ENCODE measurements around the gene NUP85.
"Not testable (repeated sequence)": the region's sequence is repeated elsewhere in the genome, so short reads cannot be mapped to it uniquely, and the experiment has no call there.

NUP85 gene

DNA sequence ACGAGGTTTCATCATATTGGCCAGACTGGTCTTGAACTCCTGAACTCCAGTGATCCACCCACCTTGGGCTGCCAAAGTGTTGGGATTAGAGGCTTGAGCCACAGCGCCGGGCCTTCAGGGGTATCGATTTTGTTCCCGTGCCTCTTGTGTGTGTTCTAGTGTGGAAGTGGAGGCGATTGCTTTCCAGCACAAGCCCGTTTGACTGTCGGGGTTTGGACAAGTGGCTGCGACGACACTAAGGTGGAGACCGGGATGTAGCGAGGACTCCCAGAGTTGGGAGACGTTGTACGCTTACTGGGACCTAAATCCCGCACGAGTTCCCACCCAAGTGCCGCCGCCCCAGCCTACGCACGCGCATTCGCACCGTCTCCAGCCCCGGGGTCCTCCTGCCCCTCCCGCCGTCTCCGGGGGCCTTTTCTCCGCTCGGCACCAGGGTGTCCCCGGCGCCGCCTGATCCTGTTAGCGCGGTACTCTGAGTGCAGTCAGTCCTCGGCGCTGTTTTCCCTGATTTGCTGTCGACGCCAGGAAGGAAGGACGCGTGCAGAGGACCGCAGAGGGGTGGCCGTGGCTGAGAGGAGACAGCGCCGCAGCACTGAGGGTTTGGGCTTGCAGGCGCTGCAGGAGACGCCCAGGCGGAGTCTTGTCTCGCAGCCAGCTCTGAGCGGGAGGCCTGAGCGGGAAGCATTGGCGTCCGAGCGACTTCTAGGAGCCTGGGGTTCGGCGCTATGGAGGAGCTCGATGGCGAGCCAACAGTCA, at the start of gene NUP85:
TSS of gene NUP85 (plus strand) at position 643 of the 756 bp plus-strand sequence. CDS start at position 726, 83 bp downstream.
- peaks cover 13% of the 10 kb centered on the region for H3K36me3 ChIP-seq (ENCODE audit: insufficient read depth, low read length)
- peaks cover 14% of the 10 kb centered on the region for H3K4me1 ChIP-seq (ENCODE audit: control insufficient read depth, insufficient read depth, low read length, unreplicated experiment)
- H3K27ac ChIP-seq (ENCODE audit: low read depth, low read length), result peak within 1 kb of the TSS; percentile 88
- peak within 1 kb of the TSS; percentile 93 for H2AFZ ChIP-seq (ENCODE audit: low read length, unreplicated experiment)
- peak within 1 kb of the TSS; percentile 98 for H3K4me3 ChIP-seq (ENCODE audit: low read depth, low read length)
- H3K27me3 ChIP-seq (ENCODE audit: insufficient read depth, low read length), result no peaks in the 10 kb centered on the region
- H3K79me2 ChIP-seq (ENCODE audit: control insufficient read depth, insufficient read depth, low read length, unreplicated experiment), result peaks cover 41% of the 10 kb centered on the region

GRCh38 chr17:75158480-75158879, 47.0 kb upstream of the NUP85 start:
- peak overlapping the region; percentile 69; the same call in 1 of the 2 replicates for H3K27ac ChIP-seq (ENCODE audit: low read depth, low read length)
- H3K36me3 ChIP-seq (ENCODE audit: insufficient read depth, low read length); H3K79me2 ChIP-seq (ENCODE audit: control insufficient read depth, insufficient read depth, low read length, unreplicated experiment); H2AFZ ChIP-seq (ENCODE audit: low read length, unreplicated experiment); H3K27me3 ChIP-seq (ENCODE audit: insufficient read depth, low read length); H3K4me3 ChIP-seq (ENCODE audit: low read depth, low read length): not testable (repeated sequence)
- H3K4me1 ChIP-seq (ENCODE audit: control insufficient read depth, insufficient read depth, low read length, unreplicated experiment), result peaks cover 22% of the 10 kb centered on the region

GRCh38 chr17:75159196-75160031, 46.1 kb upstream of the NUP85 start:
- Histone ChIP-seq H3K4me3 (ENCODE audit: low read depth, low read length) (no peak overlapping the region), H3K27me3 (ENCODE audit: insufficient read depth, low read length) (no peaks in the 10 kb centered on the region), H2AFZ (ENCODE audit: low read length, unreplicated experiment) (no peak overlapping the region), H3K4me1 (ENCODE audit: control insufficient read depth, insufficient read depth, low read length, unreplicated experiment) (peaks cover 22% of the 10 kb centered on the region), H3K79me2 (ENCODE audit: control insufficient read depth, insufficient read depth, low read length, unreplicated experiment) (no peaks in the 10 kb centered on the region), H3K27ac (ENCODE audit: low read depth, low read length) (peak overlapping the region; percentile 69), H3K36me3 (ENCODE audit: insufficient read depth, low read length) (no peaks in the 10 kb centered on the region)

DNA sequence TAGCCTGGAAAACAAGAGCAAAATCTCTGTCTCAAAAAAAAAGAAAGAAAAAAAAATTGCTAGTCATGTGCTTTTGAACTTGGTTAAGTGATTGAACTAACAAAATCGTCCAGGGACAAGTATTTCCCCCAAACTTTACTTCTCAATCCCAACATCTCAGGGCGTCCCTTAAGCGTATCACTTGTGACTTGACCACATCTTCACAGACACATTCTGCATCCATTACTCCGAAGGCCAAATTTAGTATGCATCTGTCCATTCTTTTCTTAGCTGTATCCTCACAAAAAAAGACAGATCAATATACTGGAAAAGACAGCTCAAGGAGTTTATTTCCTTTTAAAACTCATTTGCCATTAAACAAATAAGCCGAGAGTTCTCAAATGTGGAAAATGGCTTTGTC, 45.3 kb upstream of the NUP85 start:
- H3K4me3 ChIP-seq (ENCODE audit: low read depth, low read length), result no peak overlapping the region
- H3K79me2 ChIP-seq (ENCODE audit: control insufficient read depth, insufficient read depth, low read length, unreplicated experiment), result no peaks in the 10 kb centered on the region
- H2AFZ ChIP-seq (ENCODE audit: low read length, unreplicated experiment), result no peak overlapping the region
- H3K36me3 ChIP-seq (ENCODE audit: insufficient read depth, low read length), result no peaks in the 10 kb centered on the region
- no peaks in the 10 kb centered on the region for H3K27me3 ChIP-seq (ENCODE audit: insufficient read depth, low read length)
- 0 out of 2 replicates have a peak overlapping the region, but pooled peaks have one; percentile 2 for H3K27ac ChIP-seq (ENCODE audit: low read depth, low read length)
- peaks cover 15% of the 10 kb centered on the region for H3K4me1 ChIP-seq (ENCODE audit: control insufficient read depth, insufficient read depth, low read length, unreplicated experiment)

GRCh38 chr17:75163074-75163473, 42.4 kb upstream of the NUP85 start:
- Histone ChIP-seq H2AFZ (ENCODE audit: low read length, unreplicated experiment) (no peak overlapping the region), H3K27me3 (ENCODE audit: insufficient read depth, low read length) (no peaks in the 10 kb centered on the region), H3K79me2 (ENCODE audit: control insufficient read depth, insufficient read depth, low read length, unreplicated experiment) (no peaks in the 10 kb centered on the region), H3K36me3 (ENCODE audit: insufficient read depth, low read length) (peaks cover 3% of the 10 kb centered on the region; the same call in 1 of the 2 replicates), H3K27ac (ENCODE audit: low read depth, low read length) (no peak overlapping the region), H3K4me1 (ENCODE audit: control insufficient read depth, insufficient read depth, low read length, unreplicated experiment) (peaks cover 15% of the 10 kb centered on the region), H3K4me3 (ENCODE audit: low read depth, low read length) (no peak overlapping the region)

GRCh38 chr17:75164606-75165005, 40.9 kb upstream of the NUP85 start:
- H3K27ac ChIP-seq (ENCODE audit: low read depth, low read length); H3K79me2 ChIP-seq (ENCODE audit: control insufficient read depth, insufficient read depth, low read length, unreplicated experiment); H3K4me3 ChIP-seq (ENCODE audit: low read depth, low read length); H2AFZ ChIP-seq (ENCODE audit: low read length, unreplicated experiment); H3K27me3 ChIP-seq (ENCODE audit: insufficient read depth, low read length); H3K36me3 ChIP-seq (ENCODE audit: insufficient read depth, low read length); H3K4me1 ChIP-seq (ENCODE audit: control insufficient read depth, insufficient read depth, low read length, unreplicated experiment): not testable (repeated sequence)

- Histone ChIP-seq H3K36me3 (ENCODE audit: insufficient read depth, low read length) (peaks cover 20% of the 10 kb centered on the region; the same call in 1 of the 2 replicates), H3K79me2 (ENCODE audit: control insufficient read depth, insufficient read depth, low read length, unreplicated experiment) (peaks cover 27% of the 10 kb centered on the region), H3K4me1 (ENCODE audit: control insufficient read depth, insufficient read depth, low read length, unreplicated experiment) (no peaks in the 10 kb centered on the region), H3K27ac (ENCODE audit: low read depth, low read length) (no peak overlapping the region), H3K4me3 (ENCODE audit: low read depth, low read length) (no peak overlapping the region), H2AFZ (ENCODE audit: low read length, unreplicated experiment) (no peak overlapping the region), H3K27me3 (ENCODE audit: insufficient read depth, low read length) (no peaks in the 10 kb centered on the region)
Measured at GRCh38 chr17:75168998-75169397, 36.5 kb upstream of the NUP85 start.

GRCh38 chr17:75173526-75173925, 32.0 kb upstream of the NUP85 start:
- Histone ChIP-seq H3K36me3 (ENCODE audit: insufficient read depth, low read length) (peaks cover 20% of the 10 kb centered on the region), H3K79me2 (ENCODE audit: control insufficient read depth, insufficient read depth, low read length, unreplicated experiment) (peaks cover 64% of the 10 kb centered on the region), H3K4me3 (ENCODE audit: low read depth, low read length) (no peak overlapping the region), H3K4me1 (ENCODE audit: control insufficient read depth, insufficient read depth, low read length, unreplicated experiment) (no peaks in the 10 kb centered on the region), H2AFZ (ENCODE audit: low read length, unreplicated experiment) (no peak overlapping the region), H3K27me3 (ENCODE audit: insufficient read depth, low read length) (no peaks in the 10 kb centered on the region), H3K27ac (ENCODE audit: low read depth, low read length) (no peak overlapping the region)

DNA sequence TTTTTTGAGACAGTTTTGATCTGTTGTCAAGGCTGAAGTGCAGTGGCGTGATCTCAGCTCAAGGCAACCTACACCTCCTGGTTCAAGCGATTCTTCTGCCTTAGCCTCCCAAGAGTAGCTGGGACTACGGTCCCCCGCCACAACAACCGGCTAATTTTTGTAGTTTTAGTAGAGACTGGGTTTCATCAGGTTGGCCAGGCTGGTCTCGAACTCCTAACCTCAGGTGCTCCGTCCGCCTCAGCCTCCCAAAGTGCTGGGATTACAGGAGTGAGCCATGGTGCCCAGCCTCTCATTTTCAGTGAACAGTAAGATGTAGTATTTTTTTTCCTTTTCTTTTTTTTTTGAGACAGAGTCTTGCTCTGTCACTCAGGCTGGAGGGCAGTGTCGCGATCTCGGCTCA, 30.5 kb upstream of the NUP85 start:
- H3K4me1 ChIP-seq (ENCODE audit: control insufficient read depth, insufficient read depth, low read length, unreplicated experiment), result no peaks in the 10 kb centered on the region
- H2AFZ ChIP-seq (ENCODE audit: low read length, unreplicated experiment), result no peak overlapping the region
- peaks cover 79% of the 10 kb centered on the region for H3K79me2 ChIP-seq (ENCODE audit: control insufficient read depth, insufficient read depth, low read length, unreplicated experiment)
- no peak overlapping the region for H3K4me3 ChIP-seq (ENCODE audit: low read depth, low read length)
- H3K36me3 ChIP-seq (ENCODE audit: insufficient read depth, low read length), result peaks cover 25% of the 10 kb centered on the region
- no peaks in the 10 kb centered on the region for H3K27me3 ChIP-seq (ENCODE audit: insufficient read depth, low read length)
- H3K27ac ChIP-seq (ENCODE audit: low read depth, low read length), result no peak overlapping the region

- peaks cover 22% of the 10 kb centered on the region for H3K36me3 ChIP-seq (ENCODE audit: insufficient read depth, low read length)
- H3K4me3 ChIP-seq (ENCODE audit: low read depth, low read length), result no peak overlapping the region
- H2AFZ ChIP-seq (ENCODE audit: low read length, unreplicated experiment), result no peak overlapping the region
- H3K27me3 ChIP-seq (ENCODE audit: insufficient read depth, low read length), result no peaks in the 10 kb centered on the region
- peaks cover 83% of the 10 kb centered on the region for H3K79me2 ChIP-seq (ENCODE audit: control insufficient read depth, insufficient read depth, low read length, unreplicated experiment)
- no peaks in the 10 kb centered on the region for H3K4me1 ChIP-seq (ENCODE audit: control insufficient read depth, insufficient read depth, low read length, unreplicated experiment)
- no peak overlapping the region for H3K27ac ChIP-seq (ENCODE audit: low read depth, low read length)
Measured at GRCh38 chr17:75176625-75177024, 28.9 kb upstream of the NUP85 start.
